Trophoblast cell (in vitro differentiated cells and primary cell): ENCODE results near the gene SKI.

ENCODE experiments used
- DNase-seq, 2 donors: peaks; one replicate each; pipeline ENCODE4 v3.0.0-alpha.2; 2016
- H2AFZ ChIP-seq: 2 replicates; pipeline ENCODE4 v1.6.1; 2013; ENCODE audit warnings: low read length, moderate library complexity, mild to moderate bottlenecking; ENCODE audit not compliant: insufficient read depth, poor library complexity
- H2AK5ac ChIP-seq: 2 replicates; pipeline ENCODE4 v1.6.1; 2013; ENCODE audit warnings: mild to moderate bottlenecking, low read length
- H2BK120ac ChIP-seq: 2 replicates; pipeline ENCODE4 v1.6.1; 2013; ENCODE audit warnings: low read length, mild to moderate bottlenecking, moderate library complexity; ENCODE audit not compliant: insufficient read depth, poor library complexity
- H2BK12ac ChIP-seq: 2 replicates; pipeline ENCODE4 v1.6.1; 2013; ENCODE audit warnings: mild to moderate bottlenecking, low read length, moderate library complexity
- H2BK5ac ChIP-seq: 2 replicates; pipeline ENCODE4 v1.6.1; 2013; ENCODE audit warnings: low read length, low read depth, moderate library complexity, mild to moderate bottlenecking; ENCODE audit not compliant: poor library complexity
- H3K14ac ChIP-seq: 2 replicates; pipeline ENCODE4 v1.6.1; 2013; ENCODE audit warnings: mild to moderate bottlenecking, low read length
- H3K18ac ChIP-seq: 2 replicates; pipeline ENCODE4 v1.6.1; 2013; ENCODE audit warnings: mild to moderate bottlenecking, low read length
- H3K23ac ChIP-seq: 2 replicates; pipeline ENCODE4 v1.6.1; 2013; ENCODE audit warnings: low read length
- H3K27ac ChIP-seq: 2 replicates; pipeline ENCODE4 v1.5.1; 2013; ENCODE audit warnings: low read depth, mild to moderate bottlenecking, inconsistent platforms, low read length, moderate library complexity
- H3K27me3 ChIP-seq: 2 replicates; pipeline ENCODE4 v1.6.1; 2013; ENCODE audit warnings: inconsistent platforms, mild to moderate bottlenecking, low read length, moderate library complexity; ENCODE audit not compliant: insufficient read depth
- H3K36me3 ChIP-seq, 2 experiments: 1 replicate in 1 of 2; 2 replicates in 1 of 2; pipeline ENCODE4 v1.6.1; 2013; ENCODE audit warnings: low read length in 2 of 2, mild to moderate bottlenecking in 2 of 2, moderate library complexity in 1 of 2; ENCODE audit not compliant: insufficient read depth in 2 of 2, control insufficient read depth in 1 of 2
- H3K4ac ChIP-seq: 2 replicates; pipeline ENCODE4 v1.6.1; 2013; ENCODE audit warnings: low read depth, mild to moderate bottlenecking, low read length, moderate library complexity
- H3K4me1 ChIP-seq, 2 experiments: 1 replicate in 1 of 2; 2 replicates in 1 of 2; pipeline ENCODE4 v1.6.1; 2013; ENCODE audit warnings: low read length in 2 of 2, mild to moderate bottlenecking in 2 of 2, moderate library complexity in 1 of 2; ENCODE audit not compliant: insufficient read depth in 2 of 2, control insufficient read depth in 1 of 2
- H3K4me2 ChIP-seq: 2 replicates; pipeline ENCODE4 v1.6.1; 2013; ENCODE audit warnings: inconsistent platforms, mild to moderate bottlenecking, low read length, moderate library complexity
- H3K4me3 ChIP-seq: 2 replicates; pipeline ENCODE4 v1.5.1; 2013; ENCODE audit warnings: mild to moderate bottlenecking, low read depth, low read length, inconsistent platforms
- H3K79me1 ChIP-seq: one replicate; pipeline ENCODE4 v1.6.1; 2013; ENCODE audit warnings: low read length
- H3K79me2 ChIP-seq: 2 replicates; pipeline ENCODE4 v1.6.1; 2013; ENCODE audit warnings: low read length, mild to moderate bottlenecking; ENCODE audit not compliant: control insufficient read depth, insufficient read depth, poor library complexity
- H3K9ac ChIP-seq: 2 replicates; pipeline ENCODE4 v1.6.1; 2013; ENCODE audit warnings: mild to moderate bottlenecking, low read length
- H3K9me3 ChIP-seq: 2 replicates; pipeline ENCODE4 v1.6.1; 2013; ENCODE audit warnings: low read depth, mild to moderate bottlenecking, control low read depth, inconsistent platforms, low read length; ENCODE audit not compliant: insufficient read depth
- H4K12ac ChIP-seq: 2 replicates; pipeline ENCODE4 v1.6.1; 2013; ENCODE audit warnings: low read depth, mild to moderate bottlenecking, low read length, moderate library complexity
- H4K8ac ChIP-seq: 2 replicates; pipeline ENCODE4 v1.6.1; 2013; ENCODE audit warnings: low read depth, mild to moderate bottlenecking, low read length, moderate library complexity
- H4K91ac ChIP-seq: one replicate; pipeline ENCODE4 v1.6.1; 2013; ENCODE audit warnings: low read depth, mild to moderate bottlenecking, low read length, moderate library complexity
- WGBS: extraction: QIAGEN DNeasy Blood & Tissue Kit; methylation state at CpG from one replicate; pipeline ENCODE4 v1.1.7; 2013; ENCODE audit warnings: missing lambda C conversion rate; ENCODE audit not compliant: insufficient read length, insufficient coverage; ENCODE audit errors: extremely low coverage; 5-methylcytosine and 5-hydroxymethylcytosine counted together

Gene SKI

GRCh38 chr1:2248854-2249558 lies 20.9 kb downstream of the SKI start:
- Histone ChIP-seq H2AK5ac (no peak overlapping the region), H3K23ac (no peak overlapping the region), H2BK5ac (no peak overlapping the region), H3K14ac (no peak overlapping the region), H3K27ac (no peak overlapping the region), H3K9ac (no peak overlapping the region), H2AFZ (no peak overlapping the region), H3K36me3 (peaks cover 16 to 21% of the 10 kb centered on the region in 2 experiments), H4K12ac (no peak overlapping the region), H3K18ac (peak overlapping the region; percentile 12), H4K8ac (no peak overlapping the region), H3K4me1 (peaks cover 22 to 28% of the 10 kb centered on the region in 2 experiments), H2BK12ac (no peak overlapping the region), H4K91ac (no peak overlapping the region), H3K27me3 (no peaks in the 10 kb centered on the region), H3K4me2 (no peak overlapping the region), H3K9me3 (peaks cover 5% of the 10 kb centered on the region), H3K79me2 (peaks cover 34% of the 10 kb centered on the region), H3K4me3 (no peak overlapping the region), H2BK120ac (no peak overlapping the region), H3K4ac (peak overlapping the region; percentile 81), H3K79me1 (no peaks in the 10 kb centered on the region)
- WGBS, result no CpG with 5 or more reads among the region's 24 CpGs
- DNase-seq, result no peak

GRCh38 chr1:2249559-2249906 lies 21.4 kb downstream of the SKI start:
- Histone ChIP-seq H3K9me3 (peaks cover 10% of the 10 kb centered on the region), H3K27ac (no peak overlapping the region), H2BK12ac (no peak overlapping the region), H3K4me3 (no peak overlapping the region), H3K23ac (no peak overlapping the region), H3K36me3 (peaks cover 20 to 24% of the 10 kb centered on the region in 2 experiments), H3K4ac (peak overlapping the region; percentile 81), H3K18ac (no peak overlapping the region), H4K12ac (no peak overlapping the region), H3K4me2 (no peak overlapping the region), H3K14ac (no peak overlapping the region), H2BK120ac (no peak overlapping the region), H4K8ac (no peak overlapping the region), H3K79me1 (no peaks in the 10 kb centered on the region), H3K9ac (no peak overlapping the region), H4K91ac (no peak overlapping the region), H2BK5ac (no peak overlapping the region), H3K4me1 (peaks cover 22 to 28% of the 10 kb centered on the region in 2 experiments), H2AK5ac (no peak overlapping the region), H2AFZ (no peak overlapping the region), H3K27me3 (no peaks in the 10 kb centered on the region), H3K79me2 (peaks cover 36% of the 10 kb centered on the region)
- DNase-seq, result no peak
- no CpG with 5 or more reads among the region's 8 CpGs for WGBS

DNA sequence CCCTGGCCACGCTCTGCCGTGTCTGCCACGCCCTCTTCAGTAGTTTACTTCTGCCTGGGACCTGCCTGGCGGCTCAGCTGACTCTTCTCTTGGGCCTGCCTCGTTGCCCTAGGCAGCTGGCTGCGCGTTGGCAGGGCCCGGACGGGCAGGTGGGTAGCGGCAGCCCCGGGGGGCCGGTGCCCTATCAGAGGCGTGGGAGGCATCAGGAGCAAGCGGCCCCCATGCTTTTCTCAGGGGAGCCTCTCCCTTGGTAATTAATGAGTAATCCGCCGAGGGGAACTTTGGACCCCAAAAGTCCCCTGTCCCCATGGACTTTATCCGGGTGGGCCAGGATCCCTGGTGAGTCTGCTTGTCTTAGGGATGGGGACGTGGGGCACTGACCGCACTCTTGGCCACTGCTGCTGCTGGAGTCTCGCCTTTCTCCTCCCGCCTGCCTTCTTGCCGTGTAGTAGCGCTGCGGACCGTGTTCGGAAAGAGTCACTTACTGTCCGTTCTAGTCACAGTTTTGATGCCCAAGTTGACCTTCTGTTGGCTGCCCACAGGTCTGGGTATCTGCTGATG lies 22.7 kb downstream of the SKI start:
- H2BK12ac ChIP-seq, result no peak overlapping the region
- H3K4me1 ChIP-seq, result peaks cover 22 to 27% of the 10 kb centered on the region in 2 experiments
- H3K27me3 ChIP-seq, result no peaks in the 10 kb centered on the region
- no peak overlapping the region for H4K91ac ChIP-seq
- no peak overlapping the region for H2AFZ ChIP-seq
- no peak overlapping the region for H3K27ac ChIP-seq
- H2AK5ac ChIP-seq, result no peak overlapping the region
- H3K9me3 ChIP-seq, result peaks cover 22% of the 10 kb centered on the region
- no peak overlapping the region for H3K4me2 ChIP-seq
- WGBS, result no CpG with 5 or more reads among the region's 27 CpGs
- H3K18ac ChIP-seq, result no peak overlapping the region
- H3K4ac ChIP-seq, result peak overlapping the region; percentile 53
- H2BK120ac ChIP-seq, result no peak overlapping the region
- H3K4me3 ChIP-seq, result no peak overlapping the region
- DNase-seq, result no peak
- H2BK5ac ChIP-seq, result no peak overlapping the region
- H3K23ac ChIP-seq, result no peak overlapping the region
- no peaks in the 10 kb centered on the region for H3K79me1 ChIP-seq
- H3K9ac ChIP-seq, result no peak overlapping the region
- no peak overlapping the region for H3K14ac ChIP-seq
- H3K79me2 ChIP-seq, result peaks cover 36% of the 10 kb centered on the region
- no peak overlapping the region for H4K8ac ChIP-seq
- no peak overlapping the region for H4K12ac ChIP-seq
- peaks cover 26 to 29% of the 10 kb centered on the region in 2 experiments for H3K36me3 ChIP-seq

GRCh38 chr1:2251363-2251762 lies 23.2 kb downstream of the SKI start:
- no peak overlapping the region for H2AFZ ChIP-seq
- no peak overlapping the region for H3K4me3 ChIP-seq
- H4K91ac ChIP-seq, result no peak overlapping the region
- H3K14ac ChIP-seq, result no peak overlapping the region
- H2BK120ac ChIP-seq, result no peak overlapping the region
- WGBS, result no CpG with 5 or more reads among the region's 14 CpGs
- no peaks in the 10 kb centered on the region for H3K79me1 ChIP-seq
- no peak overlapping the region for H3K27ac ChIP-seq
- H3K9ac ChIP-seq, result no peak overlapping the region
- peaks cover 34% of the 10 kb centered on the region for H3K79me2 ChIP-seq
- peaks cover 25% of the 10 kb centered on the region for H3K9me3 ChIP-seq
- DNase-seq, result no peak
- H4K8ac ChIP-seq, result no peak overlapping the region
- peaks cover 16 to 23% of the 10 kb centered on the region in 2 experiments for H3K4me1 ChIP-seq
- H3K4ac ChIP-seq, result peak overlapping the region; percentile 60
- no peak overlapping the region for H3K4me2 ChIP-seq
- no peak overlapping the region for H2BK5ac ChIP-seq
- H2BK12ac ChIP-seq, result no peak overlapping the region
- no peaks in the 10 kb centered on the region for H3K27me3 ChIP-seq
- H2AK5ac ChIP-seq, result no peak overlapping the region
- H3K36me3 ChIP-seq, result peaks cover 26 to 29% of the 10 kb centered on the region in 2 experiments
- no peak overlapping the region for H3K23ac ChIP-seq
- no peak overlapping the region for H3K18ac ChIP-seq
- no peak overlapping the region for H4K12ac ChIP-seq
